ENCODE data around the gene DHRS12.
A peak's percentile ranks its signal among the peaks of the same experiment; 100 is the strongest.
"Not testable (repeated sequence)": the region's sequence is repeated elsewhere in the genome, so short reads cannot be mapped to it uniquely, and the experiment has no call there.

DHRS12 gene

GRCh38 chr13:51834581-51835171 is 30.7 kb upstream of the DHRS12 start:
- DNase-seq (ENCODE audit: low spot score in 2 of 2) (no peak), ATAC-seq (ENCODE audit: low read depth) (no peak)
- H3K27ac Mint-ChIP-seq: no peak overlapping the region
- H3K4me3 Mint-ChIP-seq: no peak overlapping the region
- H3K36me3 Mint-ChIP-seq: no peaks in the 10 kb centered on the region
- peaks cover 20% of the 10 kb centered on the region for H3K4me1 Mint-ChIP-seq
- no peaks in the 10 kb centered on the region for H3K9me3 Mint-ChIP-seq
- peaks cover 6% of the 10 kb centered on the region for H3K27me3 Mint-ChIP-seq

- H3K27me3 Mint-ChIP-seq: peaks cover 6% of the 10 kb centered on the region
- no peak overlapping the region for H3K27ac Mint-ChIP-seq
- DNase-seq (ENCODE audit: low spot score in 2 of 2) (no peak), ATAC-seq (ENCODE audit: low read depth) (no peak)
- H3K4me3 Mint-ChIP-seq: no peak overlapping the region
- H3K9me3 Mint-ChIP-seq: no peaks in the 10 kb centered on the region
- H3K36me3 Mint-ChIP-seq: no peaks in the 10 kb centered on the region
- peaks cover 20% of the 10 kb centered on the region for H3K4me1 Mint-ChIP-seq
Observed at GRCh38 chr13:51833980-51834379, 30.0 kb upstream of the DHRS12 start.

- ATAC-seq (ENCODE audit: low read depth) (peak; percentile 97), DNase-seq (ENCODE audit: low spot score in 2 of 2) (peak in 1 of 2 donors; percentile 58)
- H3K27ac Mint-ChIP-seq: no peak overlapping the region
- H3K4me1 Mint-ChIP-seq: peaks cover 25% of the 10 kb centered on the region
- H3K27me3 Mint-ChIP-seq: peaks cover 4% of the 10 kb centered on the region
- H3K4me3 Mint-ChIP-seq: peak overlapping the region; percentile 2
- H3K36me3 Mint-ChIP-seq: no peaks in the 10 kb centered on the region
- H3K9me3 Mint-ChIP-seq: no peaks in the 10 kb centered on the region
Observed at GRCh38 chr13:51832471-51833152, 28.6 kb upstream of the DHRS12 start.

- no peaks in the 10 kb centered on the region for H3K9me3 Mint-ChIP-seq
- H3K4me3 Mint-ChIP-seq: no peak overlapping the region
- H3K27ac Mint-ChIP-seq: no peak overlapping the region
- H3K36me3 Mint-ChIP-seq: no peaks in the 10 kb centered on the region
- ATAC-seq (ENCODE audit: low read depth) (no peak), DNase-seq (ENCODE audit: low spot score in 2 of 2) (no peak)
- peaks cover 4% of the 10 kb centered on the region for H3K27me3 Mint-ChIP-seq
- peaks cover 25% of the 10 kb centered on the region for H3K4me1 Mint-ChIP-seq
Observed at GRCh38 chr13:51831519-51831918, 27.6 kb upstream of the DHRS12 start.

DNA sequence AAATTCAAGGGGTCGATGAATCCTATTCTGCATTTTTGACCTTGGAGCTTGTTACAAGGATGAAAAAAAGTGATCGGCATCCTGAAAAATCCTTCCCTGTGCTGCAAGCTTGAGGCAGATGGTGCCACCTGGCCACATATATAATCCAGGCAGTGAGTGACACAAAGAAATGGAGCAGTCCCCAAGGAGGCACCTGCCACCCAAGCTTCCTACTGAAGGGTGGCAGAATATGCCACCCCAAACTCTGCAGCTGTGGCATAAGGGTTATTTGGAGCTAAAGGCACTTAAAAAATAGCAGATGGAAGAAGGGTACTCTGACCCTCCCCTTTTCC is 25.6 kb upstream of the DHRS12 start:
- H3K27ac Mint-ChIP-seq: no peak overlapping the region

GRCh38 chr13:51828730-51829567 is 25.0 kb upstream of the DHRS12 start:
- H3K9me3 Mint-ChIP-seq: no peaks in the 10 kb centered on the region
- no peaks in the 10 kb centered on the region for H3K36me3 Mint-ChIP-seq
- DNase-seq (ENCODE audit: low spot score in 2 of 2): no peak
- no peak overlapping the region for H3K4me3 Mint-ChIP-seq
- H3K27ac Mint-ChIP-seq: no peak overlapping the region
- H3K27me3 Mint-ChIP-seq: peaks cover 4% of the 10 kb centered on the region
- H3K4me1 Mint-ChIP-seq: peaks cover 31% of the 10 kb centered on the region
- ATAC-seq (ENCODE audit: low read depth): no peak

More for the DNA sequence above, 25.6 kb upstream of the DHRS12 start:
- no peaks in the 10 kb centered on the region for H3K9me3 Mint-ChIP-seq
- DNase-seq (ENCODE audit: low spot score in 2 of 2) (no peak), ATAC-seq (ENCODE audit: low read depth) (no peak)
- H3K4me1 Mint-ChIP-seq: peaks cover 31% of the 10 kb centered on the region
- H3K27me3 Mint-ChIP-seq: peaks cover 4% of the 10 kb centered on the region
- no peaks in the 10 kb centered on the region for H3K36me3 Mint-ChIP-seq
- H3K4me3 Mint-ChIP-seq: no peak overlapping the region

DNA sequence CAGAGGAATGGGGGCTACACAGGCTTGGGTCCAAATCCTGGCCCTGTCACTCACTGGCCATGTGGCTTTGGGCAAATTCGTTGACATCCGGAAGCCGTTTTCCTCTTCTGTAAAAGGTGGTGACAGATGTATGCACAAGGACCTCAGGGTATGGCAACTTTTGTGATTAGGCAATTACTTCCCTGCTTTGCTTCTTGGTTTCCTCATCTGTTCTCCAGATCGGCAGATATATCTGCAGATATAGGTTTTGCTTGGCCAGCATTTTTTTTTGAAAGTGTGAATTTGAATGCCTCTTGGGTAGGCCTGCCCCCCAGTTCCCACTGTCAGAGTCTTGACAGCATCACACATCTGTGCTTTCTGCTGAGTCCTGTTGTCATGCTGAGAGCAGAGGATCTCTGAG is 23.3 kb upstream of the DHRS12 start:
- Mint-ChIP-seq H3K36me3 (no peaks in the 10 kb centered on the region), H3K27me3 (no peaks in the 10 kb centered on the region), H3K4me3 (no peak overlapping the region), H3K27ac (no peak overlapping the region), H3K4me1 (peaks cover 29% of the 10 kb centered on the region), H3K9me3 (no peaks in the 10 kb centered on the region)
- no peak for DNase-seq (ENCODE audit: low spot score in 2 of 2)
- no peak for ATAC-seq (ENCODE audit: low read depth)

- H3K36me3 Mint-ChIP-seq: no peaks in the 10 kb centered on the region
- DNase-seq (ENCODE audit: low spot score in 2 of 2) (no peak), ATAC-seq (ENCODE audit: low read depth) (no peak)
- no peak overlapping the region for H3K27ac Mint-ChIP-seq
- peaks cover 31% of the 10 kb centered on the region for H3K4me1 Mint-ChIP-seq
- no peak overlapping the region for H3K4me3 Mint-ChIP-seq
- H3K9me3 Mint-ChIP-seq: no peaks in the 10 kb centered on the region
- H3K27me3 Mint-ChIP-seq: no peaks in the 10 kb centered on the region
Observed at GRCh38 chr13:51826606-51827005, 22.6 kb upstream of the DHRS12 start.

DNA sequence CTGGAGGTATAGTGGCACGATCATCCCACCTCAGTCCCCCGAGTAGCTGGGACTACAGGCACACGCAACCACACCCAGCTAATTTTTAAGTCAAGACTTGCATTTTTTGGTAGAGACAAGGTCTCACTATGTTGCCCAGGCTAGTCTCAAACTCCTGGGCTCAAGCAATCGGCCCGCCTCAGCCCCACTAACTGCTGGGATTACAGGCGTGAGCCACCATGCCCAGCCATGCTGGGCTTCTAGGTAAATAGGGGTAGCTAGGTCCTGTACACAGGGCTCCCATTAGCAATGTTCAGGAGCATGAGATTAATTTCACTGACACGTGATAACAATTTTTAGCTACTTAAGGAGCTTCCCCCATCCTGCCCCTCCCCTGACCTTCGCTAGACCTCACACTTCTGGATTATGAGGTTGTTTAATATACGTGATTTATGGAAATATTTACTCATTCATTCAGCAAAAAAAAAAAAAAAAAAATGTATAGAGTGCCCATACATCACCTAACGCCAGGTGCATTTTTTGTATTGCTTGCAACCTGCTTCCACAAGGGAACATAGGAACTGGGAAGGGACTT is 21.8 kb upstream of the DHRS12 start:
- ATAC-seq (ENCODE audit: low read depth): no peak
- H3K9me3 Mint-ChIP-seq: no peaks in the 10 kb centered on the region
- peaks cover 36% of the 10 kb centered on the region for H3K4me1 Mint-ChIP-seq
- H3K27me3 Mint-ChIP-seq: no peaks in the 10 kb centered on the region
- H3K36me3 Mint-ChIP-seq: no peaks in the 10 kb centered on the region
- no peak overlapping the region for H3K27ac Mint-ChIP-seq
- DNase-seq (ENCODE audit: low spot score in 2 of 2): no peak
- H3K4me3 Mint-ChIP-seq: no peak overlapping the region

DNA sequence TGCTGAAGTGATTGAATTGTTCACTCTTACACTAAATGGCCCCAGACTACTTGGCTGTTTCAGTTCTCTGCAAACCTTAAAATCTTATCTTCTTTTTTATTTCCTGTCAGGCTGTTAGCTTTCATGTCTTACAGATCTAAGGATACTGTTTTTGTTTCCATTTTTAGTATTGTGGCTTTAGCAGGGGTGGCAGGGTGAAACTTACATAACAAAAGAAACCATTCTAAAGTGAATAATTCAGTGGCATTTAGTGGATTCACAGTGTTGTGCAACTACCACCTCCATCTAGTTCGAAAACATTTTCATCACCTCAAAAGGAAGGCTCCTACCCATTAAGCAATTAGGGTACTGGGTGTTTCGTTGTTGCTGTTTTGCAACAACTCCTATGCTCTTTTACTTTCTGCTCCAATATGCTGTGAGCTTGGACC is 21.2 kb upstream of the DHRS12 start:
- ATAC-seq (ENCODE audit: low read depth): no peak
- H3K4me3 Mint-ChIP-seq: no peak overlapping the region

DNA sequence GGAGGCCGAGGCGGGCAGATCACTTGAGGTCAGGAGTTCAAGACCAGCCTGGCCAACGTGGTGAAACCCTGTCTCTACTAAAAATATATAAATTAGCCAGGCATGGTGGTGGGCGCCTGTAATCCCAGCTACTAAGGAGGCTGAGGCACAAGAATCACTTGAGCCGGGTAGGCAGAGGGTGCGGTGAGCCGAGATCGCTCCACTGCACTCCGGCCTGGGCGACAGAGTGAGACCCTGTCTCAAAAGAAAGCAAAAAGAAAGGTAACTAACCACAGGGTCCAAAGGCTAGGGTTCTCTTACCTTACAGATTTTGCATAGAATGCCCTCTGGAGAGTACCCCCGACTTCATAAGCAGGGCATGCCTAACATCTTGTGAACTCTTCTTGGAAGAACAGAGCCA is 20.7 kb upstream of the DHRS12 start:
- not testable (repeated sequence) for H3K9me3 Mint-ChIP-seq; H3K27ac Mint-ChIP-seq; H3K36me3 Mint-ChIP-seq; H3K27me3 Mint-ChIP-seq; H3K4me3 Mint-ChIP-seq; ATAC-seq (ENCODE audit: low read depth); DNase-seq (ENCODE audit: low spot score in 2 of 2)
- peaks cover 34% of the 10 kb centered on the region for H3K4me1 Mint-ChIP-seq

More for the DNA sequence above, 21.2 kb upstream of the DHRS12 start:
- H3K9me3 Mint-ChIP-seq: no peaks in the 10 kb centered on the region
- H3K36me3 Mint-ChIP-seq: no peaks in the 10 kb centered on the region
- DNase-seq (ENCODE audit: low spot score in 2 of 2): no peak
- H3K4me1 Mint-ChIP-seq: peaks cover 38% of the 10 kb centered on the region
- no peak overlapping the region for H3K27ac Mint-ChIP-seq
- H3K27me3 Mint-ChIP-seq: no peaks in the 10 kb centered on the region

- Mint-ChIP-seq H3K4me1 (peaks cover 36% of the 10 kb centered on the region), H3K4me3 (no peak overlapping the region), H3K27ac (no peak overlapping the region), H3K9me3 (no peaks in the 10 kb centered on the region), H3K36me3 (no peaks in the 10 kb centered on the region), H3K27me3 (no peaks in the 10 kb centered on the region)
- DNase-seq (ENCODE audit: low spot score in 2 of 2): no peak
- ATAC-seq (ENCODE audit: low read depth): no peak
Observed at GRCh38 chr13:51823863-51824262, 19.9 kb upstream of the DHRS12 start.

- no peak overlapping the region for H3K4me3 Mint-ChIP-seq
- no peaks in the 10 kb centered on the region for H3K27me3 Mint-ChIP-seq
- DNase-seq (ENCODE audit: low spot score in 2 of 2) (no peak), ATAC-seq (ENCODE audit: low read depth) (no peak)
- peaks cover 34% of the 10 kb centered on the region for H3K4me1 Mint-ChIP-seq
- no peaks in the 10 kb centered on the region for H3K9me3 Mint-ChIP-seq
- no peaks in the 10 kb centered on the region for H3K36me3 Mint-ChIP-seq
- H3K27ac Mint-ChIP-seq: no peak overlapping the region
Observed at GRCh38 chr13:51823359-51823758, 19.4 kb upstream of the DHRS12 start.

DNA sequence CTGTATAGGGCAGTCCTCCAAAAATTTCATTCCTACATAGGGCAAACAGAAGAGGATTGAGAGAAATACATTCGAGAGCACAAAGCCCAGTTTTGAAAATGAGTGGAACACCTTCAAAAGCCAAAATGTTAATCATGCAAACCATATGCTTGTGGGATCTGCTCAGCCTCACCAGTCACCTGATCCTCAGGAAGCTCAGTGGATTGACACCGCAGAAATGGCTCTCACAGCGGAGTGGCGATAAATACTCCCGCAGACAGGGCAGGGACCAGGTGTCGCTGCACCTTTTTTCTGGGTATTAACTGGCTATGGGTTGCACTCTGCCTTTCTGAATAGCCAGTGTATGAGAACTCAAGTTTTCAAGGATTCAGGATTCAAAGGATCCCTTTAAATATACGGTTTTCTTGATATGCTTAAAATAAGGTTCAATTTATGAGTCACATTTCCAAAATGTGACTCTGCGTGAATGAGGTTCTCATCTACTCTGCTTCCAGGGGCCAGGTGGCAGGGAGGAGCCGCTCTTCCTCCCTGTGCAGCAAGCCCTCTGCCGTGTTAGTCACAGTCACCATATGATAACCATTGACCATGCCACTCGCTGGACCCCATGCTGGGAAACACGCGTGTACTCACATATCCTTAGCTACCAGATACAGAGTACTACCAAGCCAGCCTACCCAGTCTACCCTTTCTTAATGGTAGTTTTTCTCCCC is 18.3 kb upstream of the DHRS12 start:
- Mint-ChIP-seq H3K27me3 (no peaks in the 10 kb centered on the region), H3K27ac (peak overlapping the region; percentile 67), H3K9me3 (no peaks in the 10 kb centered on the region), H3K4me3 (peak overlapping the region; percentile 84), H3K4me1 (peaks cover 34% of the 10 kb centered on the region), H3K36me3 (no peaks in the 10 kb centered on the region)
- no peak for DNase-seq (ENCODE audit: low spot score in 2 of 2)
- ATAC-seq (ENCODE audit: low read depth): no peak
